Trophoblast cell (in vitro differentiated cells and primary cell): ENCODE results near the gene TMEM38A.

ENCODE experiments used
- DNase-seq, 2 donors: peaks; one replicate each; pipeline ENCODE4 v3.0.0-alpha.2; 2016
- H2AFZ ChIP-seq: 2 replicates; pipeline ENCODE4 v1.6.1; 2013; ENCODE audit warnings: low read length, moderate library complexity, mild to moderate bottlenecking; ENCODE audit not compliant: insufficient read depth, poor library complexity
- H2AK5ac ChIP-seq: 2 replicates; pipeline ENCODE4 v1.6.1; 2013; ENCODE audit warnings: mild to moderate bottlenecking, low read length
- H2BK120ac ChIP-seq: 2 replicates; pipeline ENCODE4 v1.6.1; 2013; ENCODE audit warnings: low read length, mild to moderate bottlenecking, moderate library complexity; ENCODE audit not compliant: insufficient read depth, poor library complexity
- H2BK12ac ChIP-seq: 2 replicates; pipeline ENCODE4 v1.6.1; 2013; ENCODE audit warnings: mild to moderate bottlenecking, low read length, moderate library complexity
- H2BK5ac ChIP-seq: 2 replicates; pipeline ENCODE4 v1.6.1; 2013; ENCODE audit warnings: low read length, low read depth, moderate library complexity, mild to moderate bottlenecking; ENCODE audit not compliant: poor library complexity
- H3K14ac ChIP-seq: 2 replicates; pipeline ENCODE4 v1.6.1; 2013; ENCODE audit warnings: mild to moderate bottlenecking, low read length
- H3K18ac ChIP-seq: 2 replicates; pipeline ENCODE4 v1.6.1; 2013; ENCODE audit warnings: mild to moderate bottlenecking, low read length
- H3K23ac ChIP-seq: 2 replicates; pipeline ENCODE4 v1.6.1; 2013; ENCODE audit warnings: low read length
- H3K27ac ChIP-seq: 2 replicates; pipeline ENCODE4 v1.5.1; 2013; ENCODE audit warnings: low read depth, mild to moderate bottlenecking, inconsistent platforms, low read length, moderate library complexity
- H3K27me3 ChIP-seq: 2 replicates; pipeline ENCODE4 v1.6.1; 2013; ENCODE audit warnings: inconsistent platforms, mild to moderate bottlenecking, low read length, moderate library complexity; ENCODE audit not compliant: insufficient read depth
- H3K36me3 ChIP-seq, 2 experiments: 1 replicate in 1 of 2; 2 replicates in 1 of 2; pipeline ENCODE4 v1.6.1; 2013; ENCODE audit warnings: low read length in 2 of 2, mild to moderate bottlenecking in 2 of 2, moderate library complexity in 1 of 2; ENCODE audit not compliant: insufficient read depth in 2 of 2, control insufficient read depth in 1 of 2
- H3K4ac ChIP-seq: 2 replicates; pipeline ENCODE4 v1.6.1; 2013; ENCODE audit warnings: low read depth, mild to moderate bottlenecking, low read length, moderate library complexity
- H3K4me1 ChIP-seq, 2 experiments: 1 replicate in 1 of 2; 2 replicates in 1 of 2; pipeline ENCODE4 v1.6.1; 2013; ENCODE audit warnings: low read length in 2 of 2, mild to moderate bottlenecking in 2 of 2, moderate library complexity in 1 of 2; ENCODE audit not compliant: insufficient read depth in 2 of 2, control insufficient read depth in 1 of 2
- H3K4me2 ChIP-seq: 2 replicates; pipeline ENCODE4 v1.6.1; 2013; ENCODE audit warnings: inconsistent platforms, mild to moderate bottlenecking, low read length, moderate library complexity
- H3K4me3 ChIP-seq: 2 replicates; pipeline ENCODE4 v1.5.1; 2013; ENCODE audit warnings: mild to moderate bottlenecking, low read depth, low read length, inconsistent platforms
- H3K79me1 ChIP-seq: one replicate; pipeline ENCODE4 v1.6.1; 2013; ENCODE audit warnings: low read length
- H3K79me2 ChIP-seq: 2 replicates; pipeline ENCODE4 v1.6.1; 2013; ENCODE audit warnings: low read length, mild to moderate bottlenecking; ENCODE audit not compliant: control insufficient read depth, insufficient read depth, poor library complexity
- H3K9ac ChIP-seq: 2 replicates; pipeline ENCODE4 v1.6.1; 2013; ENCODE audit warnings: mild to moderate bottlenecking, low read length
- H3K9me3 ChIP-seq: 2 replicates; pipeline ENCODE4 v1.6.1; 2013; ENCODE audit warnings: low read depth, mild to moderate bottlenecking, control low read depth, inconsistent platforms, low read length; ENCODE audit not compliant: insufficient read depth
- H4K12ac ChIP-seq: 2 replicates; pipeline ENCODE4 v1.6.1; 2013; ENCODE audit warnings: low read depth, mild to moderate bottlenecking, low read length, moderate library complexity
- H4K8ac ChIP-seq: 2 replicates; pipeline ENCODE4 v1.6.1; 2013; ENCODE audit warnings: low read depth, mild to moderate bottlenecking, low read length, moderate library complexity
- H4K91ac ChIP-seq: one replicate; pipeline ENCODE4 v1.6.1; 2013; ENCODE audit warnings: low read depth, mild to moderate bottlenecking, low read length, moderate library complexity
- WGBS: extraction: QIAGEN DNeasy Blood & Tissue Kit; methylation state at CpG from one replicate; pipeline ENCODE4 v1.1.7; 2013; ENCODE audit warnings: missing lambda C conversion rate; ENCODE audit not compliant: insufficient read length, insufficient coverage; ENCODE audit errors: extremely low coverage; 5-methylcytosine and 5-hydroxymethylcytosine counted together

Gene TMEM38A

GRCh38 chr19:16688084-16688483, 27.1 kb downstream of the TMEM38A start:
- Histone ChIP-seq H2BK120ac (no peak overlapping the region), H2AK5ac (no peak overlapping the region), H3K23ac (no peak overlapping the region), H3K4me2 (no peak overlapping the region), H3K9me3 (peaks cover 6% of the 10 kb centered on the region), H3K9ac (no peak overlapping the region), H3K4ac (no peak overlapping the region), H3K79me2 (no peaks in the 10 kb centered on the region), H3K79me1 (no peaks in the 10 kb centered on the region), H3K36me3 (no peaks in the 10 kb centered on the region), H3K4me1 (peaks cover 0 to 3% of the 10 kb centered on the region in 2 experiments), H2BK5ac (no peak overlapping the region), H2AFZ (no peak overlapping the region), H3K4me3 (peak overlapping the region; percentile 30), H3K18ac (no peak overlapping the region), H3K27me3 (no peaks in the 10 kb centered on the region), H3K14ac (no peak overlapping the region), H4K91ac (no peak overlapping the region), H3K27ac (no peak overlapping the region), H4K12ac (no peak overlapping the region), H4K8ac (no peak overlapping the region), H2BK12ac (no peak overlapping the region)
- DNase-seq = no peak
- WGBS = no CpG with 5 or more reads among the region's 12 CpGs

- H3K27ac ChIP-seq = no peak overlapping the region
Measured at GRCh38 chr19:16698914-16699313, 38.0 kb downstream of the TMEM38A start.

GRCh38 chr19:16702123-16702522, 41.2 kb downstream of the TMEM38A start:
- no CpG with 5 or more reads among the region's 6 CpGs for WGBS
- no peak overlapping the region for H3K14ac ChIP-seq
- H3K27ac ChIP-seq = no peak overlapping the region
- no peak overlapping the region for H3K4me2 ChIP-seq
- no peaks in the 10 kb centered on the region for H3K27me3 ChIP-seq
- H3K4me3 ChIP-seq = no peak overlapping the region
- H4K91ac ChIP-seq = no peak overlapping the region
- no peaks in the 10 kb centered on the region for H3K79me1 ChIP-seq
- H3K36me3 ChIP-seq = no peaks in the 10 kb centered on the region
- H4K12ac ChIP-seq = no peak overlapping the region
- no peaks in the 10 kb centered on the region for H3K4me1 ChIP-seq
- H2AK5ac ChIP-seq = no peak overlapping the region
- no peak overlapping the region for H2BK120ac ChIP-seq
- no peak overlapping the region for H2BK5ac ChIP-seq
- no peak overlapping the region for H3K4ac ChIP-seq
- no peak overlapping the region for H4K8ac ChIP-seq
- no peak for DNase-seq
- peaks cover 2% of the 10 kb centered on the region for H3K9me3 ChIP-seq
- H2AFZ ChIP-seq = no peak overlapping the region
- H3K18ac ChIP-seq = no peak overlapping the region
- H3K9ac ChIP-seq = no peak overlapping the region
- H2BK12ac ChIP-seq = no peak overlapping the region
- no peak overlapping the region for H3K23ac ChIP-seq
- H3K79me2 ChIP-seq = no peaks in the 10 kb centered on the region

More at GRCh38 chr19:16698914-16699313, 38.0 kb downstream of the TMEM38A start:
- H3K4me2 ChIP-seq = no peak overlapping the region
- no peaks in the 10 kb centered on the region for H3K79me2 ChIP-seq
- no peak overlapping the region for H2BK5ac ChIP-seq
- no peaks in the 10 kb centered on the region for H3K36me3 ChIP-seq
- no CpG with 5 or more reads among the region's 5 CpGs for WGBS
- H3K14ac ChIP-seq = no peak overlapping the region
- no peak overlapping the region for H3K18ac ChIP-seq
- no peak overlapping the region for H2BK120ac ChIP-seq
- no peak overlapping the region for H3K4ac ChIP-seq
- H3K4me1 ChIP-seq = no peaks in the 10 kb centered on the region
- no peaks in the 10 kb centered on the region for H3K79me1 ChIP-seq
- H2AK5ac ChIP-seq = no peak overlapping the region
- H3K4me3 ChIP-seq = no peak overlapping the region
- H2AFZ ChIP-seq = no peak overlapping the region
- H4K8ac ChIP-seq = no peak overlapping the region
- no peak overlapping the region for H3K23ac ChIP-seq
- H2BK12ac ChIP-seq = no peak overlapping the region
- no peak overlapping the region for H4K91ac ChIP-seq
- no peaks in the 10 kb centered on the region for H3K9me3 ChIP-seq
- no peak overlapping the region for H4K12ac ChIP-seq
- no peak overlapping the region for H3K9ac ChIP-seq
- no peak for DNase-seq
- H3K27me3 ChIP-seq = no peaks in the 10 kb centered on the region

- no peak for DNase-seq
- Histone ChIP-seq H4K8ac (no peak overlapping the region), H3K18ac (no peak overlapping the region), H2AK5ac (no peak overlapping the region), H3K4me3 (no peak overlapping the region), H3K9ac (no peak overlapping the region), H3K23ac (no peak overlapping the region), H2BK5ac (no peak overlapping the region), H2BK12ac (no peak overlapping the region), H3K14ac (no peak overlapping the region), H3K79me2 (no peaks in the 10 kb centered on the region), H2AFZ (no peak overlapping the region), H3K36me3 (no peaks in the 10 kb centered on the region), H2BK120ac (no peak overlapping the region), H3K9me3 (peaks cover 2% of the 10 kb centered on the region), H3K27me3 (no peaks in the 10 kb centered on the region), H3K4me1 (no peaks in the 10 kb centered on the region), H3K4ac (no peak overlapping the region), H4K12ac (no peak overlapping the region), H3K4me2 (no peak overlapping the region), H3K79me1 (no peaks in the 10 kb centered on the region), H4K91ac (no peak overlapping the region), H3K27ac (no peak overlapping the region)
- no CpG with 5 or more reads among the region's 4 CpGs for WGBS
Measured at GRCh38 chr19:16703677-16704076, 42.7 kb downstream of the TMEM38A start.
